WI38 (cell line): Measurements from ENCODE around the gene ANKRD55.
"Not testable (repeated sequence)": the region's sequence is repeated elsewhere in the genome, so short reads cannot be mapped to it uniquely, and the experiment has no call there.

Source experiments
- H3K4me3 ChIP-seq: 2 replicates; pipeline ENCODE4 v1.5.1; 2011; ENCODE audit warnings: low read depth, mild to moderate bottlenecking, control low read depth, low read length
- TF ChIP-seq, protein P1 (sequence below): IDR thresholded peaks from 2 replicates; pipeline ENCODE4 v1.5.1; 2012; ENCODE audit warnings: low read depth, mild to moderate bottlenecking, control low read depth, low read length

The ANKRD55 gene

GRCh38 chr5:56212130-56212879, 20.8 kb downstream of the ANKRD55 start:
- H3K4me3 ChIP-seq = no peak overlapping the region
- TF ChIP-seq, protein P1, sequence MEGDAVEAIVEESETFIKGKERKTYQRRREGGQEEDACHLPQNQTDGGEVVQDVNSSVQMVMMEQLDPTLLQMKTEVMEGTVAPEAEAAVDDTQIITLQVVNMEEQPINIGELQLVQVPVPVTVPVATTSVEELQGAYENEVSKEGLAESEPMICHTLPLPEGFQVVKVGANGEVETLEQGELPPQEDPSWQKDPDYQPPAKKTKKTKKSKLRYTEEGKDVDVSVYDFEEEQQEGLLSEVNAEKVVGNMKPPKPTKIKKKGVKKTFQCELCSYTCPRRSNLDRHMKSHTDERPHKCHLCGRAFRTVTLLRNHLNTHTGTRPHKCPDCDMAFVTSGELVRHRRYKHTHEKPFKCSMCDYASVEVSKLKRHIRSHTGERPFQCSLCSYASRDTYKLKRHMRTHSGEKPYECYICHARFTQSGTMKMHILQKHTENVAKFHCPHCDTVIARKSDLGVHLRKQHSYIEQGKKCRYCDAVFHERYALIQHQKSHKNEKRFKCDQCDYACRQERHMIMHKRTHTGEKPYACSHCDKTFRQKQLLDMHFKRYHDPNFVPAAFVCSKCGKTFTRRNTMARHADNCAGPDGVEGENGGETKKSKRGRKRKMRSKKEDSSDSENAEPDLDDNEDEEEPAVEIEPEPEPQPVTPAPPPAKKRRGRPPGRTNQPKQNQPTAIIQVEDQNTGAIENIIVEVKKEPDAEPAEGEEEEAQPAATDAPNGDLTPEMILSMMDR = no peak

DNA sequence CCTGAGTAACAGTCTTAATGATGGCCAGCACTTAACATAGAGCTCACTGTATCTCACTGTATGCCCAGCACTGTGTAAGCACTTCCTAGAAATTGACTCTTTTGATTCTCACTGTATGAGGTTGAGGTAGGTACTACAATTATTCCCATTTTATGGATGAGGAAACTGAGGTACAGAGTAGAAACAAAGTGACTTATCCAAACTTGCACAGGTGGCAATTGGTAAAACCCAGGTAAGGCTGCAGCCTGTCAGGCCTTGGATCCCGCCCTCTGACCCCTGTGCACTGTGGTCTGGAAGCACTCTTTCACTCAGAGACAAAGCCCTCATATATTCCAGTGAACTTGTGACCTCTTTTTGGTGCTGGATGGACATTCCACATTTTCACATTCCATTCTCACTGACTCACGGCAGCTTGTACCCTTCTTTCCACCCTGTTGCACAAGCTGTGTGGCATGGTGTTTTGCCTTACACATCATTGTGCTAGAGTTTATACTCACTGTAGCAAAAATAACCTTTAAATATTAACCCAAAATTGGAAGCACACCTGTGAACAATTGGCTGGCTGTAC, 21.7 kb downstream of the ANKRD55 start:
- no peak overlapping the region for H3K4me3 ChIP-seq
- TF ChIP-seq, protein P1 = no peak

GRCh38 chr5:56208681-56209080, 24.4 kb downstream of the ANKRD55 start:
- TF ChIP-seq, protein P1 = no peak
- H3K4me3 ChIP-seq = no peak overlapping the region

DNA sequence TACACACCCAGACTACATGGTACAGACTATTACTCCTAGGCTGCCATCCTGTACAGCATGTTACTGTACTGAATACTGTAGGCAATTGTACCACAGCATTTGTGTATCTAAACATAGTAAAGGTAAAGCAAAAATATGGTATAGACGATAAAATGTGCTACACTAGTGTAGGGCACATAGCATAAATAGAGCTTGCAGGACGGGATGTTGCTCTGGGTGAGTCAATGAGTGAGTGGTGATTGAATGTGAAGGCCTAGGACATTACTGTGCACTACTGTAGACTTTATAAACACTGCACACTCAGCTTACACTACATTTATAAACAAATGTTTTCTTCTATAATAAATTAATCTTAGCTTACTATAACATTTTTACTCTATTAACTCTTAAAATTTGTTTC, 25.6 kb downstream of the ANKRD55 start:
- H3K4me3 ChIP-seq = no peak overlapping the region
- TF ChIP-seq, protein P1 = no peak

DNA sequence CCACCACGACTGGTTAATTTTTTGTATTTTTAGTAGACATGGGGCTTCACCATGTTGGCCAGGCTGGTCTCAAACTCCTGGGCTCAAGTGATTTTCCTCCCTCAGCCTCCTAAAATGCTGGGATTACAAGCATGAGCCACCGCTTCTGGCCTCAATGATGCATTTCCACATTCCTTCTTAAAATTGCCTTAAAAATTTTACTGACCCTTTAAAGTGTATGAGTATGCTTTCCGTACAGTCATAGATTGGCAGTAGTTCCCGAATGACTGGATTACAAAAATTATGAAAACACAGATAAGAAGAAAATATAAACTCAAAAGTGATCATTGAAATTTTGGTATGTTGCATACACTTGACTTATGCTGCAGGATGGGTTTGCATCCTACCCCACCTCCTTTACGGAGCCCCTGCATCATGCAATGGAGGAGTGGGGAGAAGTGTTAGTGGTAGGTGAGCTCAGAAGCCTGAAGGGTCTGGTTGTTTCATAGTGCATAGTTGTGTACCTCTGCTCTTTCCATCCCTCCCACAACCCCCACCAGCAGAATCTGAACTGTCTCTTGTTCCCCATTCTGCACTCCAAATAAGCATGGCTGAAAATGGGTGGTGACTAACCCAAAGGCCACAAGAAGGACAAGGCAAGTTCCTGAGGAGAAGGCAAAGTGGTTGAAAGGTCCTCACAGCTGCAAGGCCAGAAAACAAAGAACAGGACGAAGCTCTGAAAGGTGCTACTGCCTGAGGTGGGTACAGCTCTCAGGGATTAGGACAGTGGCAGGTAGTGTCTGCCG, 26.8 kb downstream of the ANKRD55 start:
- TF ChIP-seq, protein P1 = no peak
- H3K4me3 ChIP-seq = no peak overlapping the region

- H3K4me3 ChIP-seq = not testable (repeated sequence)
Measured at GRCh38 chr5:56203936-56204335, 29.2 kb downstream of the ANKRD55 start.

DNA sequence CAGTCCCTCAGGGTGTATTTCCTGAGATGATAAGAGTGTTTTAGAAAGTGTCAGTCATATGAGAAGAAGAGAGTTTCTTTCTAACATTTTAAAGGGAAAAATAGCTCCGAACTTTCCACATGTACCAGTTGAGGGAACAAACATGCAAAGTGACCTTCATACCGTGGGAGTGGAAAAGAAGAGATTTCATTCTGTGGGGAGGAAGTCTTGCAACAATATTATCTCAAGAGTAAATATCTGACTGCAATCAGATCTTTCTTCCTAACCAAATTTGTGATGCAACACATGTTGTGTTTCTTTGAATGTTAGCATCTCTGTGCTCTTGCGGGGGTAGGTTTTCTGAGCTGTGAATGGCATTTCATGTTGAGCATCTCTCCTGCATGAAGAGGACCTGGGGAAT, 30.6 kb downstream of the ANKRD55 start:
- TF ChIP-seq, protein P1 = no peak
- H3K4me3 ChIP-seq = no peak overlapping the region

DNA sequence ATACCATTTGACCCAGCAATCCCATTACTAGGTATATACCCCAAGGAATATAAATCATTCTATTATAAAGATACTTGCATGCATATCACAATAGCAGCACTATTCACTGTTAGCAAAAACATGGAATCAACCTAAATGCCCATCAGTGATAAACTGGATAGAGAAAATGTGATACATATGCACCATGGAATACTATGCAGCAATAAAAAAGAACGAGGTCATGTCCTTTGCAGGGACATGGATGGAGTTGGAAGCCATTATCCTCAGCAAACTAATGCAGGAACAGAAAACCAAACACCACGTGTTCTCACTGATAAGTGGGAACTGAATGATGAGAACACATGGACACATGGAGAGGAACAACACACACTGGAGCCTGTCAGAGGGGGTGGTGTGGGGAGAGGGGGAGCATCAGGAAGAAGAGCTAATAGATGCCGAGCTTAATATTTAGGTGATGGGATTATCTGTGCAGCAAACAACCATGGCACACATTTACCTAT, 31.3 kb downstream of the ANKRD55 start:
- not testable (repeated sequence) for H3K4me3 ChIP-seq
